ENCODE results near the gene GRIN2C.

- no peak for TF ChIP-seq TAF1 (IDR thresholded peaks at IDR 0.05; ENCODE audit: borderline replicate concordance, insufficient read depth, low read length)
- TF ChIP-seq POLR2AphosphoS5 (IDR thresholded peaks at IDR 0.05; ENCODE audit: low read depth, low read length), result no peak
- TF ChIP-seq, protein P1, sequence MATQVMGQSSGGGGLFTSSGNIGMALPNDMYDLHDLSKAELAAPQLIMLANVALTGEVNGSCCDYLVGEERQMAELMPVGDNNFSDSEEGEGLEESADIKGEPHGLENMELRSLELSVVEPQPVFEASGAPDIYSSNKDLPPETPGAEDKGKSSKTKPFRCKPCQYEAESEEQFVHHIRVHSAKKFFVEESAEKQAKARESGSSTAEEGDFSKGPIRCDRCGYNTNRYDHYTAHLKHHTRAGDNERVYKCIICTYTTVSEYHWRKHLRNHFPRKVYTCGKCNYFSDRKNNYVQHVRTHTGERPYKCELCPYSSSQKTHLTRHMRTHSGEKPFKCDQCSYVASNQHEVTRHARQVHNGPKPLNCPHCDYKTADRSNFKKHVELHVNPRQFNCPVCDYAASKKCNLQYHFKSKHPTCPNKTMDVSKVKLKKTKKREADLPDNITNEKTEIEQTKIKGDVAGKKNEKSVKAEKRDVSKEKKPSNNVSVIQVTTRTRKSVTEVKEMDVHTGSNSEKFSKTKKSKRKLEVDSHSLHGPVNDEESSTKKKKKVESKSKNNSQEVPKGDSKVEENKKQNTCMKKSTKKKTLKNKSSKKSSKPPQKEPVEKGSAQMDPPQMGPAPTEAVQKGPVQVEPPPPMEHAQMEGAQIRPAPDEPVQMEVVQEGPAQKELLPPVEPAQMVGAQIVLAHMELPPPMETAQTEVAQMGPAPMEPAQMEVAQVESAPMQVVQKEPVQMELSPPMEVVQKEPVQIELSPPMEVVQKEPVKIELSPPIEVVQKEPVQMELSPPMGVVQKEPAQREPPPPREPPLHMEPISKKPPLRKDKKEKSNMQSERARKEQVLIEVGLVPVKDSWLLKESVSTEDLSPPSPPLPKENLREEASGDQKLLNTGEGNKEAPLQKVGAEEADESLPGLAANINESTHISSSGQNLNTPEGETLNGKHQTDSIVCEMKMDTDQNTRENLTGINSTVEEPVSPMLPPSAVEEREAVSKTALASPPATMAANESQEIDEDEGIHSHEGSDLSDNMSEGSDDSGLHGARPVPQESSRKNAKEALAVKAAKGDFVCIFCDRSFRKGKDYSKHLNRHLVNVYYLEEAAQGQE (IDR thresholded peaks at IDR 0.05; ENCODE audit: insufficient read depth in 1 of 2, low read depth in 2 of 2, low read length in 2 of 2), result no peak
Measured at GRCh38 chr17:74901353-74902135, 41.9 kb upstream of the GRIN2C start.

Measured in PFSK-1 (cell line).